H1 (cell line): ENCODE data around the gene SCARB1. TPM values are rescaled to one million over a fixed set of nuclear protein-coding genes. Genes with fewer than 3 reads are reported as not detected.

ENCODE experiments used
- CTCF ChIA-PET: fragments of 300-600 bp; sonication (Branson Sonifier 250); formaldehyde crosslinking; loops from one replicate; lab custom pipeline; 2021; ENCODE audit not compliant: partially characterized antibody; lab: Charles Lee
- POLR2A ChIA-PET: fragments of 300-600 bp; sonication (Branson Sonifier 250); formaldehyde crosslinking; loops from one replicate; lab custom pipeline; 2021; ENCODE audit warnings: inconsistent platforms; ENCODE audit not compliant: partially characterized antibody; lab: Charles Lee
- DNase-seq, 2 experiments: peaks; one replicate each; pipeline versions ENCODE4 v3.0.0 to v3.0.0-alpha.2; 2010 to 2022; ENCODE audit warnings: low spot score in 2 of 2, low read depth in 1 of 2, mixed read lengths in 1 of 2
- FAIRE-seq: peaks from 2 replicates; lab custom pipeline; 2011; peaks lifted over from hg19 to GRCh38; lab: Jason Lieb, UNC
- H2AFZ ChIP-seq: 2 replicates; pipeline ENCODE4 v1.8.1; 2012; ENCODE audit warnings: low read length, inconsistent platforms
- H2AK5ac ChIP-seq: 2 replicates; pipeline ENCODE4 v1.6.1; 2013; ENCODE audit warnings: low read depth, low read length
- H2BK120ac ChIP-seq: replicated peaks from 2 replicates; pipeline ENCODE3; 2013; ENCODE audit warnings: low read depth, low read length, inconsistent platforms
- H2BK12ac ChIP-seq: 2 replicates; pipeline ENCODE4 v1.6.1; 2013; ENCODE audit warnings: low read depth, low read length
- H2BK15ac ChIP-seq: 2 replicates; pipeline ENCODE4 v1.6.1; 2013; ENCODE audit warnings: low read length
- H2BK20ac ChIP-seq: 2 replicates; pipeline ENCODE4 v1.6.1; 2013; ENCODE audit warnings: low read length
- H2BK5ac ChIP-seq: 2 replicates; pipeline ENCODE4 v1.6.1; 2013; ENCODE audit warnings: low read depth, low read length
- H3K14ac ChIP-seq: 2 replicates; pipeline ENCODE4 v1.6.1; 2013; ENCODE audit warnings: inconsistent platforms; ENCODE audit not compliant: insufficient read length
- H3K18ac ChIP-seq: 2 replicates; pipeline ENCODE4 v1.6.1; 2013; ENCODE audit warnings: low read length; ENCODE audit errors: extremely low read depth
- H3K23ac ChIP-seq: 2 replicates; pipeline ENCODE4 v1.6.1; 2013; ENCODE audit warnings: inconsistent platforms; ENCODE audit not compliant: insufficient read length
- H3K23me2 ChIP-seq: 2 replicates; pipeline ENCODE4 v1.6.1; 2013; ENCODE audit warnings: low read depth, low read length
- H3K27ac ChIP-seq: 2 replicates; pipeline ENCODE4 v1.6.1; 2011; ENCODE audit warnings: low read depth, low read length, inconsistent platforms
- H3K27me3 ChIP-seq, 4 experiments: replicated peaks in 1 of 4; 1 replicate in 1 of 4; 2 replicates in 3 of 4; pipeline versions ENCODE4 v1.6.1 to v1.8.1; 2011 to 2013; ENCODE audit warnings: low read length in 3 of 4, mild to moderate bottlenecking in 3 of 4, inconsistent platforms in 2 of 4, mixed read lengths in 2 of 4, moderate library complexity in 1 of 4; ENCODE audit not compliant: control insufficient read depth in 3 of 4, insufficient read depth in 3 of 4; ENCODE audit errors: extremely low read depth in 1 of 4
- H3K36me3 ChIP-seq, 4 experiments: 2 replicates each; pipeline versions ENCODE4 v1.6.1 to v1.8.1; 2011 to 2013; ENCODE audit warnings: mild to moderate bottlenecking in 4 of 4, low read length in 3 of 4, moderate library complexity in 2 of 4, control low read depth in 1 of 4, inconsistent platforms in 1 of 4; ENCODE audit not compliant: insufficient read depth in 4 of 4, control insufficient read depth in 2 of 4
- H3K4ac ChIP-seq: replicated peaks from 2 replicates; pipeline ENCODE3; 2013; ENCODE audit warnings: low read length, low read depth, mixed read lengths, inconsistent platforms; ENCODE audit not compliant: insufficient read length
- H3K4me1 ChIP-seq, 4 experiments: replicated peaks in 1 of 4; 1 replicate in 1 of 4; 2 replicates in 3 of 4; pipeline versions ENCODE4 v1.6.1 to v1.8.1; 2011 to 2013; ENCODE audit warnings: low read length in 3 of 4, inconsistent platforms in 2 of 4, mixed read lengths in 1 of 4; ENCODE audit not compliant: insufficient read depth in 4 of 4, control insufficient read depth in 3 of 4
- H3K4me2 ChIP-seq, 2 experiments: 2 replicates each; pipeline versions ENCODE4 v1.6.1 to v1.8.1; 2011 to 2013; ENCODE audit warnings: low read depth in 2 of 2, low read length in 2 of 2, control low read depth in 1 of 2, inconsistent platforms in 1 of 2, mild to moderate bottlenecking in 1 of 2; ENCODE audit not compliant: insufficient read depth in 1 of 2
- H3K4me3 ChIP-seq, 4 experiments: fragments of 200-600, 300-600 bp in 1 of 4; sonication (generic), shearing (Covaris generic), sonication (Bioruptor Twin) in 1 of 4; 2 replicates each; pipeline versions ENCODE4 v1.5.1 to v1.8.1; 2011 to 2016; ENCODE audit warnings: low read length in 4 of 4, low read depth in 3 of 4, control low read depth in 2 of 4, inconsistent platforms in 2 of 4, mild to moderate bottlenecking in 2 of 4, mixed read lengths in 1 of 4, moderate library complexity in 1 of 4; ENCODE audit not compliant: insufficient read depth in 2 of 4; ENCODE audit errors: extremely low read depth in 1 of 4
- H3K56ac ChIP-seq: replicated peaks from 2 replicates; pipeline ENCODE3; 2013; ENCODE audit warnings: low read depth, mild to moderate bottlenecking, mixed read lengths, low read length, inconsistent platforms; ENCODE audit not compliant: insufficient read length
- H3K79me1 ChIP-seq: 2 replicates; pipeline ENCODE4 v1.6.1; 2013; ENCODE audit warnings: low read depth, low read length, control low read depth
- H3K79me2 ChIP-seq, 2 experiments: 2 replicates each; pipeline versions ENCODE4 v1.6.1 to v1.8.1; 2012 to 2013; ENCODE audit warnings: low read length in 2 of 2, mild to moderate bottlenecking in 2 of 2, inconsistent platforms in 1 of 2; ENCODE audit not compliant: insufficient read depth in 2 of 2, control insufficient read depth in 1 of 2
- H3K9ac ChIP-seq, 4 experiments: replicated peaks in 1 of 4; 1 replicate in 1 of 4; 2 replicates in 3 of 4; pipeline versions ENCODE4 v1.6.1 to v1.8.1; 2011 to 2013; ENCODE audit warnings: low read depth in 3 of 4, low read length in 3 of 4, control low read depth in 2 of 4, mild to moderate bottlenecking in 2 of 4, moderate library complexity in 2 of 4, inconsistent platforms in 1 of 4; ENCODE audit errors: extremely low read depth in 1 of 4
- H3K9me3 ChIP-seq, 2 experiments: 2 replicates each; pipeline versions ENCODE4 v1.6.1 to v1.8.1; 2012 to 2013; ENCODE audit warnings: mild to moderate bottlenecking in 2 of 2, moderate library complexity in 2 of 2, control low read depth in 1 of 2, inconsistent platforms in 1 of 2, low read depth in 1 of 2, low read length in 1 of 2, mixed read lengths in 1 of 2; ENCODE audit not compliant: insufficient read depth in 2 of 2
- H4K20me1 ChIP-seq, 2 experiments: replicated peaks in 1 of 2; 2 replicates each; pipeline versions ENCODE3 to v1.8.1; 2011 to 2013; ENCODE audit warnings: inconsistent platforms in 2 of 2, low read length in 2 of 2, mild to moderate bottlenecking in 1 of 2; ENCODE audit not compliant: insufficient read depth in 2 of 2, control insufficient read depth in 1 of 2
- H4K5ac ChIP-seq: 2 replicates; pipeline ENCODE4 v1.6.1; 2013; ENCODE audit warnings: low read length, low read depth, mixed read lengths, inconsistent platforms; ENCODE audit not compliant: insufficient read length
- H4K8ac ChIP-seq: 2 replicates; pipeline ENCODE4 v1.8.0; 2013; ENCODE audit warnings: mild to moderate bottlenecking, moderate library complexity, low read length, inconsistent platforms; ENCODE audit not compliant: insufficient read depth; ENCODE audit errors: extremely low read depth
- H4K91ac ChIP-seq: replicated peaks from 2 replicates; pipeline ENCODE3; 2013; ENCODE audit warnings: low read length, mixed read lengths, inconsistent platforms; ENCODE audit not compliant: insufficient read length
- ASH2L ChIP-seq: fragments of 200-600, 300-600 bp; sonication (generic); IDR thresholded peaks from one replicate; pipeline ENCODE4 v1.7.1; 2017; ENCODE audit warnings: low read length
- CBX8 ChIP-seq: fragments of 300-800, 300-1000 bp; sonication (generic); IDR thresholded peaks from 2 replicates; pipeline ENCODE4 v1.7.1; 2016; ENCODE audit warnings: low read depth, low read length, borderline replicate concordance
- EGR1 ChIP-seq: IDR thresholded peaks from 2 replicates; pipeline ENCODE4 v1.6.1; 2011; ENCODE audit warnings: low read depth, low read length, borderline replicate concordance
- EZH2 ChIP-seq: fragments of 200-600 bp; sonication (generic); IDR thresholded peaks from 2 replicates; pipeline ENCODE4 v1.7.1; 2012; ENCODE audit warnings: low read depth, mild to moderate bottlenecking, moderate library complexity, low read length, inconsistent platforms; ENCODE audit not compliant: severe bottlenecking
- HDAC2 ChIP-seq, 2 experiments: fragments of 300-600 bp in 1 of 2; sonication (generic) in 1 of 2; IDR thresholded peaks; 2 replicates each; pipeline ENCODE4 v1.6.1; 2011 to 2012; ENCODE audit warnings: low read depth in 2 of 2, low read length in 2 of 2, mild to moderate bottlenecking in 2 of 2, moderate library complexity in 2 of 2, borderline replicate concordance in 1 of 2, inconsistent platforms in 1 of 2
- POU5F1 ChIP-seq: IDR thresholded peaks from 2 replicates; pipeline ENCODE4 v1.6.1; 2011; ENCODE audit warnings: low read depth, mild to moderate bottlenecking, low read length, moderate library complexity
- RAD21 ChIP-seq, 2 experiments: IDR thresholded peaks in 1 of 2; conservative IDR thresholded peaks in 1 of 2; 2 replicates each; pipeline ENCODE4 v1.6.1; 2011; ENCODE audit warnings: low read depth in 2 of 2, low read length in 2 of 2, improper control_type of control experiment in 1 of 2, inconsistent platforms in 1 of 2, mild to moderate bottlenecking in 1 of 2, moderate library complexity in 1 of 2
- TCF12 ChIP-seq: IDR thresholded peaks from 2 replicates; pipeline ENCODE4 v1.6.1; 2011; ENCODE audit warnings: low read depth, mild to moderate bottlenecking, low read length
- whole genome bisulfite sequencing, 2 experiments: shearing (Covaris generic) in 1 of 2; methylation state at CpG; one replicate each; pipeline versions ENCODE4 v1.1.6 to v1.1.7; 2013 to 2015; ENCODE audit warnings: low lambda C conversion rate in 2 of 2, mixed read lengths in 2 of 2, inconsistent platforms in 1 of 2, low coverage in 1 of 2, missing lambda C conversion rate in 1 of 2; ENCODE audit not compliant: insufficient replicate concordance in 2 of 2, insufficient coverage in 1 of 2, insufficient read length in 1 of 2; ENCODE audit errors: extremely low coverage in 1 of 2, missing lambda C conversion rate in 1 of 2; 5-methylcytosine and 5-hydroxymethylcytosine counted together
- polyA plus RNA-seq, 7 experiments: library from polyadenylated mRNA; depleted of rRNA in 3 of 7; stranded (reverse) in 5 of 7; unstranded in 2 of 7; fragments of >200 nt in 5 of 7; fragments of 200-250 nt in 2 of 7; gene quantifications; 1 replicate in 5 of 7; 2 replicates in 1 of 7; 4 replicates in 1 of 7; pipeline versions ENCODE4 v1.2.1 to v1.2.3, GENCODE V29; 2011 to 2013; ENCODE audit warnings: missing spikeins in 2 of 7, mixed read lengths in 2 of 7
- total RNA-seq: library from RNA; stranded (reverse); fragmentation: NEBNext Ultra II Directional; extraction: Animal tissue kit (Norgen Biotek cat#: 25700); gene quantifications from 2 replicates; pipeline ENCODE4 v1.2.1, GENCODE V29; 2021

Gene SCARB1
- total and polyA plus RNA-seq, 2 of the 8 experiments (the other 6 are each of a cell fraction or from before 2014, with no cell fraction given): 45.3 to 57.1 TPM

DNA sequence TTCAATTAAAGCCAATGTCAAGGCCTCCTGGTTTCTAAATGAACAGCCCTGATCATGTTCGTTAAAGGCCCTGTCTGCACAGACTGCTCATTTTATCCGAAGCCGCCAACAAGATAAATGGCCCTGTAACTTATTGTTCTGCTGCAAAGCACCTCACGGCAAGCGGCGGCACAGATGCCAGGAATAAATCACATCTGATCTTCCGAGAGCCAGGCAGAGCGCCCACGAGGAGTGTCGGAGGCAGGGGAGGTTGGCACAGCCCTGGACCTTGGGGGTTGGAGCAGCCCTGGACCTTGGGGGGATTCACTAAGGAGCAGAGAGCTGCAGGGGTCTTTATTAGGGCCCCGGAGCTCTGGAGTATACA lies 110.5 kb downstream of the SCARB1 start:
- Histone ChIP-seq H3K4me2 (no peak overlapping the region), H3K4me3 (no peak overlapping the region), H3K18ac (no peak overlapping the region), H2BK20ac (no peak overlapping the region), H3K23me2 (no peaks in the 10 kb centered on the region), H3K9me3 (peaks cover 2 to 5% of the 10 kb centered on the region in 2 experiments; a peak in 2 of 4 replicates), H3K4me1 (peaks cover 0 to 15% (median 9%) of the 10 kb centered on the region in 4 experiments; a peak in 6 of 7 replicates), H3K23ac (no peak overlapping the region), H3K27ac (no peak overlapping the region), H4K20me1 (no peaks in the 10 kb centered on the region), H4K8ac (no peak overlapping the region), H2AK5ac (no peak overlapping the region), H3K9ac (no peak overlapping the region), H4K5ac (no peak overlapping the region), H2BK120ac (no peak overlapping the region), H2BK5ac (no peak overlapping the region), H2BK12ac (no peak overlapping the region), H3K36me3 (no peaks in the 10 kb centered on the region), H3K4ac (no peak overlapping the region), H2AFZ (no peak overlapping the region), H2BK15ac (no peak overlapping the region), H3K79me1 (no peaks in the 10 kb centered on the region), H3K79me2 (no peaks in the 10 kb centered on the region), H3K27me3 (peaks cover 0 to 2% (median 0%) of the 10 kb centered on the region in 4 experiments; a peak in 1 of 7 replicates), H4K91ac (no peak overlapping the region), H3K56ac (no peak overlapping the region), H3K14ac (no peak overlapping the region)
- WGBS, 2 experiments: 89% methylated on average over 11 of the region's 11 CpGs; no CpG with 5 or more reads in 1 of the 2 experiments
- ChIA-PET CTCF (interaction anchor here (0.5 to 10.9 kb wide), 3 partner anchors 11 to 731 kb away, joined by 3 to 146 read pairs (median 76); no protein-coding TSS in a partner anchor), POLR2A (no interaction called here)
- DNase-seq (no peak), FAIRE-seq (no peak)
- TF ChIP-seq EGR1: no peak
- no peak for TF ChIP-seq POU5F1
- no peak for TF ChIP-seq ASH2L
- TF ChIP-seq TCF12: no peak
- TF ChIP-seq CBX8: no peak
- TF ChIP-seq HDAC2 (IDR thresholded peaks at IDR 0.05; ENCODE audit: borderline replicate concordance in 1 of 2, low read depth in 2 of 2, low read length in 2 of 2): no peak
- TF ChIP-seq EZH2: no peak
- no peak for TF ChIP-seq RAD21 (IDR thresholded peaks at IDR 0.05 in 1 of 2, conservative IDR thresholded peaks at IDR 0.05 in 1 of 2; ENCODE audit: low read depth in 2 of 2, low read length in 2 of 2)
